ENCODE measurements around the gene IDUA. TPM values are rescaled to one million over a fixed set of nuclear protein-coding genes. Genes with fewer than 3 reads are reported as not detected.

The IDUA gene
- total and polyA plus RNA-seq, 7 donors, result 1.2 to 15.2 (median 7.3) TPM

DNA sequence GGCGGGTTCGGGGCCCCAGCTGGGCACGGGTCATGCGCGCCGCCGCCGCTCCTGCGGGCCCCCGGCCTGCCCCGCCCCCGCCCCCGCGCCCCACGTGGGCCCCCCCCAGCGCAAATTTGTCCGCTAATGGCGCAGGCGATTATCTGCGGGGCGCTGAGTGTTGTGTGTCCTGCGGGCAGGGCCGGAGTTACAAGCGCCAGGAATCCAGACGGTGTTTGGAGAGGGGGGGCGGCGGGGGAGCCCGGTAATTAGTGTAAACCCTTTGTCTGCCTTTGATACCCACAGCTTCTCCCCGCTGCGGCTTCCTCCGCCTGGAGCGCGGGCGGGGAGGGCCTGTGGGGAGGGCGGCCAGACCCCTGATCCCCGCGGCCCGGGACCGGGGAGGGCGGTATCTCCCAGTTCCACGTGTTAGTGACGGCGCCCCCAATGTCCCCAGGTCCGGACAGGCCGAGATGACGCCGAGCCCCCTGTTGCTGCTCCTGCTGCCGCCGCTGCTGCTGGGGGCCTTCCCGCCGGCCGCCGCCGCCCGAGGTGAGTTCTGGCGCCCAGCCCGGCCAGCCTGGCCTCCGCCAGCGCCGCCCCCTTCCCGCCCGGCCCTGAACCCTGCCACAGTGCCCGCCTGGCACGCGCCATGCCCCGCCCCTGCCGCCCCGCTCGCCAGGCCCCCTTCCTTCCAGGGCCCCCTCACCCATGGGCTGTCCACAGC, 25.3 kb downstream of the IDUA start:
- H3K4me3 ChIP-seq, result peak overlapping the region; percentile 33 to 55 (median 54)
- peak; percentile 78 for DNase-seq
- TF ChIP-seq, protein P1, sequence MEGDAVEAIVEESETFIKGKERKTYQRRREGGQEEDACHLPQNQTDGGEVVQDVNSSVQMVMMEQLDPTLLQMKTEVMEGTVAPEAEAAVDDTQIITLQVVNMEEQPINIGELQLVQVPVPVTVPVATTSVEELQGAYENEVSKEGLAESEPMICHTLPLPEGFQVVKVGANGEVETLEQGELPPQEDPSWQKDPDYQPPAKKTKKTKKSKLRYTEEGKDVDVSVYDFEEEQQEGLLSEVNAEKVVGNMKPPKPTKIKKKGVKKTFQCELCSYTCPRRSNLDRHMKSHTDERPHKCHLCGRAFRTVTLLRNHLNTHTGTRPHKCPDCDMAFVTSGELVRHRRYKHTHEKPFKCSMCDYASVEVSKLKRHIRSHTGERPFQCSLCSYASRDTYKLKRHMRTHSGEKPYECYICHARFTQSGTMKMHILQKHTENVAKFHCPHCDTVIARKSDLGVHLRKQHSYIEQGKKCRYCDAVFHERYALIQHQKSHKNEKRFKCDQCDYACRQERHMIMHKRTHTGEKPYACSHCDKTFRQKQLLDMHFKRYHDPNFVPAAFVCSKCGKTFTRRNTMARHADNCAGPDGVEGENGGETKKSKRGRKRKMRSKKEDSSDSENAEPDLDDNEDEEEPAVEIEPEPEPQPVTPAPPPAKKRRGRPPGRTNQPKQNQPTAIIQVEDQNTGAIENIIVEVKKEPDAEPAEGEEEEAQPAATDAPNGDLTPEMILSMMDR (IDR thresholded peaks at IDR 0.05), result no peak
- TF ChIP-seq EP300 (IDR thresholded peaks at IDR 0.05) (no peak), POLR2A (IDR thresholded peaks at IDR 0.05) (no peak), POLR2AphosphoS5 (IDR thresholded peaks at IDR 0.05) (no peak)
- H3K4me1 ChIP-seq, result peaks cover 0 to 34% (median 32%) of the 10 kb centered on the region in 4 donors
- no peaks in the 10 kb centered on the region for H3K9me3 ChIP-seq
- H3K36me3 ChIP-seq, result no peaks in the 10 kb centered on the region
- intact Hi-C loops (cut with DNase I), result no loop called here
- peaks cover 8 to 17% (median 8%) of the 10 kb centered on the region in 3 donors for H3K27me3 ChIP-seq
- WGBS, 2 donors, result 1 to 2% methylated on average over 69 of the region's 69 CpGs
- no peak overlapping the region for H3K27ac ChIP-seq

DNA sequence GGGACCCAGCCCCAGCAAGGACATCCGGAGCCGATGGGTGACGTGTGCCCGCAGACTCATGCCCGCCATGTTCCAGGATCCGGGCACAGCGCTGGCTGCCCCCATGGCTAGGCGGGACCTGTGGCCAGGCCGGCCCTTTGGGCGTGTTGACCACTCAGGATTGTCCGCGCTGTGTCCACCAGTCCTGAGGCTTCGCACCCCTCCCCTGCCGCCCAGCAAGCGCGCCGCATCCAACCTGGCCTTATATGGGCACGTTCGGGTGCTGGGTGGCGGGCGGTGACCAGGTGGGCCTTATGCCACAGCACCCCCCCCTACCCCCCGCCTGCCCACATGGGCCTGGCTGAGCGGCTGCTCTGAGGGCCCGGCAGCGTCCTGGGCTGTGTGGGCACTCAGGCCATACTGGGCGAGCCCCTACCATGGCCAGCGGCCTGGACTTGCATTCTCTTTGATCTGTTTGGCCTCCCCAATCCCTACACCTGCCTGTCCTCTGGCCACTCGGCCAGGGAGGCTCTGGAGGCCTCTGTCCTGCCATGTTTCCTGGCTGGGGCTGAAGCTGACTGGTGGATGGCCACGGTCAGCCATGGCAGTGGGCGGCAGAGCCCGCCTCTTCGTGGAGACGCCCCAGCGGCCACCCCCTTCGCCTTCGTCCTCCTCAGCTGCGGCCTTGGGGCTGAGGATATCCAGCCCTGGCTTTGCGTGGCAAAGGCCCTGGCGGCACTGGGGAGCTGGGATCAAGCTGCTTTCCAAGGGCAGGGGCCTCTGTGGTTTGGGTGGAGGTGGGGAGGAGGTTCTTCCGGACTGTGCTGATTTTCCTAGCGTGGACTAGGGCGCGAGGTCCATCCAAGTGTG, 26.6 kb downstream of the IDUA start:
- peaks cover 0 to 7% (median 6%) of the 10 kb centered on the region in 3 donors for H3K27me3 ChIP-seq
- intact Hi-C loops (cut with DNase I), result no loop called here
- no peaks in the 10 kb centered on the region for H3K9me3 ChIP-seq
- H3K36me3 ChIP-seq, result no peaks in the 10 kb centered on the region
- TF ChIP-seq EP300 (IDR thresholded peaks at IDR 0.05) (no peak), POLR2AphosphoS5 (IDR thresholded peaks at IDR 0.05) (no peak), POLR2A (IDR thresholded peaks at IDR 0.05) (no peak)
- TF ChIP-seq, protein P1 (IDR thresholded peaks at IDR 0.05), result no peak
- DNase-seq, result no peak
- no peak overlapping the region for H3K4me3 ChIP-seq
- no peak overlapping the region for H3K27ac ChIP-seq
- WGBS, 2 donors, result 95 to 96% methylated on average over 43 of the region's 43 CpGs
- peaks cover 0 to 33% (median 31%) of the 10 kb centered on the region in 4 donors for H3K4me1 ChIP-seq

DNA sequence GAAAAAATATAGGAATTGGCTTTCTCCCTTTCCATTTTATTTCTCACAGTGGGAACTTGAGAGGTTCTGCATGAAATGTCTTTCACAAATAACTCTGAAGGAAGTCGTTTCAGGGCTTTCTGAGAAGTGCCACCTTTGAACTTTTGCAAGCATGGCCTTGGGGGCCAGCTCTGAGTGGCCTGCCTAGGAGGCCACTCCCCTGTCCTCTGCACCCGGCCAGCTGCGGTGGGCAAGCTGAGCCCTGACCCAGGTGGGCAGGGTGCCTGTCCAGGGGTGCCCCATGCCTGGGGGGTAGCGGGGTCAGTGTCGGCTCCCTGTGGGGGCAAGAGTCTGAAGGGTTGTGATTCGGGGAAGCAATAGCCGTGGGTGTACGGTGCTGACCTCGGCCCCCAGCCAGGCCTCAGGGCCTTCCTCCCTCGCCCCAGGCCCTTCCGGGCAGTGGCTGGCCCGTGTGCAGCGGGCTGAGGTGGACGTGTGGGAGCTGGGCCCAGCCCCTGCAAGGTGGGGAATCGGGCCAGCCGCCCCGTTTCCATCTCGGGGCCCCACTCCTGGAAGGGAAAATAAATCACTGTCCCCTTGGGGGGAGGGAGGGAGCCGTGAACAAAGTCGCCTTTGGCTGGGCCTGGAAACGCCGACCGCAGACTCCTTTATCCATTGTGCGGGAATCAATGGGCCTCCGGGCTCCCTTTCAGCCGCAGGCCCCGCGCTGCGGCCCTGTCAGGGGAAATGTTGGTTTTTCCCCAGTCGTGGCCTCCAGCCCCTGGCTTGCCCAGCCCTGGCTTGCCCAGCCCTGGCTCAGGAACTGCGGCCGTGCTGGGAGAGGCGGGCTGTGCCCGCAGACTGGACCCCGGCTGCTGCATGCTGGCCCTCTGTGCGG, 27.7 kb downstream of the IDUA start:
- WGBS, 2 donors, result 88 to 91% methylated on average over 36 of the region's 36 CpGs
- peaks cover 0 to 24% (median 22%) of the 10 kb centered on the region in 4 donors for H3K4me1 ChIP-seq
- H3K36me3 ChIP-seq, result no peaks in the 10 kb centered on the region
- H3K27ac ChIP-seq, result no peak overlapping the region
- TF ChIP-seq, protein P1 (IDR thresholded peaks at IDR 0.05), result no peak
- TF ChIP-seq POLR2AphosphoS5 (IDR thresholded peaks at IDR 0.05) (no peak), EP300 (IDR thresholded peaks at IDR 0.05) (no peak), POLR2A (IDR thresholded peaks at IDR 0.05) (no peak)
- no peaks in the 10 kb centered on the region for H3K9me3 ChIP-seq
- H3K27me3 ChIP-seq, result no peaks in the 10 kb centered on the region
- intact Hi-C loops (cut with DNase I), result no loop called here
- no peak for DNase-seq
- H3K4me3 ChIP-seq, result no peak overlapping the region

DNA sequence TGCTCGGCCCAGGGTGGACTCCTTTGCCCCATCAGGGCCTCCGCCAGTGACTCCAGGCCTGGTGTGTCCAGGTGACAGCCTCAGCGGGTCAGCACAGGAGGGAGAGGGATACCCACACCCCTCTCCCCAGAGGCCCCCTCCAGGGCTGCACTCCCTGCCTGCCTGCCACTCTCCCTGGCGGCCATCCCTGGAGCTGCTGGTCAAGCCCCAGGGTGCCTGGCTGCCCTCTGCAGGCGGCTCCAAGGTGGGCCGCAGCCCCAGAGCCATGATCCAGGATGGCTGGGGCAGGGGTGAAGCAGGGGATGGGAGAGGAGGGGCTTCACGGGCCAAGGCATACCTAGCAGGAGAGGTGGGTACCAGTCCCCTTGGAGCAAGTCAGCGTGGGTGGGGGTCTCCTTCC, 28.3 kb downstream of the IDUA start:
- no peaks in the 10 kb centered on the region for H3K9me3 ChIP-seq
- H3K4me1 ChIP-seq, result peaks cover 0 to 20% (median 18%) of the 10 kb centered on the region in 4 donors
- WGBS, 2 donors, result 85 to 91% methylated on average over 8 of the region's 8 CpGs
- no peak for DNase-seq
- no peak for TF ChIP-seq POLR2A (IDR thresholded peaks at IDR 0.05)
- TF ChIP-seq, protein P1 (IDR thresholded peaks at IDR 0.05), result no peak
- TF ChIP-seq EP300 (IDR thresholded peaks at IDR 0.05), result no peak
- TF ChIP-seq POLR2AphosphoS5 (IDR thresholded peaks at IDR 0.05), result no peak
- H3K4me3 ChIP-seq, result no peak overlapping the region
- H3K36me3 ChIP-seq, result no peaks in the 10 kb centered on the region
- no peaks in the 10 kb centered on the region for H3K27me3 ChIP-seq
- intact Hi-C loops (cut with DNase I), result no loop called here
- H3K27ac ChIP-seq, result no peak overlapping the region
